Suprapubic skin (tissue), 4 donors: Measurements from ENCODE around the gene CAPN10. TPM values are rescaled to one million over a fixed set of nuclear protein-coding genes. Genes with fewer than 3 reads are reported as not detected.

Experiments
- DNase-seq, 2 donors: peaks; one replicate each; pipeline ENCODE4 v3.0.0-alpha.2; 2019; ENCODE audit warnings: low spot score in 2 of 2
- H3K27ac ChIP-seq: fragments of 200-600 bp; sonication (generic); one replicate; pipeline ENCODE4 v1.5.1; 2019
- H3K27me3 ChIP-seq: fragments of 200-600 bp; sonication (generic); one replicate; pipeline ENCODE4 v1.5.1; 2019
- H3K36me3 ChIP-seq: fragments of 200-600 bp; sonication (generic); one replicate; pipeline ENCODE4 v1.5.1; 2019
- H3K4me1 ChIP-seq: fragments of 200-600 bp; sonication (generic); one replicate; pipeline ENCODE4 v1.5.1; 2019
- H3K4me3 ChIP-seq: fragments of 200-600 bp; sonication (generic); one replicate; pipeline ENCODE4 v1.5.1; 2019; ENCODE audit warnings: mild to moderate bottlenecking
- H3K9me3 ChIP-seq: fragments of 200-600 bp; sonication (generic); one replicate; pipeline ENCODE4 v1.5.1; 2019
- EP300 ChIP-seq: sonication (generic); formaldehyde crosslinking; IDR thresholded peaks from one replicate; pipeline ENCODE4 v1.6.1; 2017; ENCODE audit warnings: antibody characterized with exemption
- POLR2A ChIP-seq, 2 donors: fragments of 450-650 bp; IDR thresholded peaks; one replicate each; pipeline ENCODE4 v1.6.1; 2017; ENCODE audit warnings: antibody characterized with exemption in 2 of 2, mild to moderate bottlenecking in 2 of 2, moderate library complexity in 2 of 2
- POLR2AphosphoS5 ChIP-seq, 3 donors: sonication (generic); formaldehyde crosslinking; IDR thresholded peaks; one replicate each; pipeline ENCODE4 v1.6.1; 2017; ENCODE audit warnings: antibody characterized with exemption in 3 of 3
- WGBS: methylation state at CpG from one replicate; pipeline ENCODE4 v1.1.5; 2018; 5-methylcytosine and 5-hydroxymethylcytosine counted together
- total RNA-seq, 4 donors: library from RNA; depleted of rRNA; stranded (reverse); fragments of >200 nt; gene quantifications; one replicate each; pipeline ENCODE4 v1.1.0, GENCODE V29; 2016
- TF ChIP-seq, protein P1 (sequence below), 2 donors: fragments of 200-600 bp in 1 of 2; fragments of 450-650 bp in 1 of 2; sonication (generic) in 1 of 2; IDR thresholded peaks; one replicate each; pipeline ENCODE4 v1.5.1; 2016 to 2019; ENCODE audit warnings: antibody characterized with exemption in 2 of 2, mild to moderate bottlenecking in 1 of 2, moderate library complexity in 1 of 2

The CAPN10 gene
- total RNA-seq, 4 donors from 2014 or later, result 31.3 to 73.6 (median 37.9) TPM

DNA sequence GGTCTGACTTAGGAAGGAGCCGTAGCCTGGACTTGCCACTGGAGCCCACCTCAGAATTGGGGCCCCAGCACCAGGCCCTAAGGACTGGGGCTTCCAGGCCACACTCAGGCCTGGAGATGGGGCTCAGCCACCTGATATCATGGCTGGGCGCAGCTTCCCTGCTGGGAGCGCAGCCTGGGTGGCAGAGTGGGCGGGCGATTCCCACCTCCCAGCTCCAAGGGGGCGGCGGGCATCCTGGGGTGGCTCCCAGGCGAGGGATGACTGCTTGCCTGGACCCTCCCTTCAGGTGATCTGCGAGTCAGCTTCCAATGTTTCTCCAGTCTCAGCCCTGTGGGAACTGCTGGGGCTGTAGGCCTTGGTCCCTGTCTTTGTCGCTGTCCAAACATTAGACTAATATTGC is 58.8 kb downstream of the CAPN10 start:
- 90% methylated on average over 2 of the region's 10 CpGs for WGBS

DNA sequence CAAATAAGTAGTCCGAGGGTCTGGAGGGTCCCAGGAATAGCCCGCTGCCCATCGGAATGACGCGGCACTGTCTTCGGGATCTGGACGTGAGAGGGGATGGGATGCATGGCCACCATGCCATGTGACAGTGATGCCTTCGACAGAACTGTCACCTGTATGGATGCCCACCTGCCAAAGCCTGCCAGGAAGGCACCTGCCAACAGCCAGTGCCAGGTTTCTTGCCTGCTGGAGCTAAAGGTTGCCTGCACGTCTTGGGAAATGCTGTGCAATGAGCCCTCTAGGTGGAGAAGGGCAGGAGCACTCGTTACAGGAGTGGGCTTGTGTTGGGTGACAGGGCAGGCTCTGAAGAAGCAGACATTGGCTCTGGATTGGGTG is 59.3 kb downstream of the CAPN10 start:
- Histone ChIP-seq H3K36me3 (no peaks in the 10 kb centered on the region), H3K4me3 (no peak overlapping the region), H3K9me3 (no peaks in the 10 kb centered on the region), H3K27ac (no peak overlapping the region), H3K27me3 (peaks cover 85% of the 10 kb centered on the region), H3K4me1 (no peaks in the 10 kb centered on the region)
- peak in 1 of 2 donors; percentile 77 for DNase-seq
- WGBS, result 94% methylated on average over 8 of the region's 10 CpGs
- TF ChIP-seq POLR2AphosphoS5 (IDR thresholded peaks at IDR 0.05) (no peak), EP300 (no peak), POLR2A (IDR thresholded peaks at IDR 0.05) (no peak)
- TF ChIP-seq, protein P1, sequence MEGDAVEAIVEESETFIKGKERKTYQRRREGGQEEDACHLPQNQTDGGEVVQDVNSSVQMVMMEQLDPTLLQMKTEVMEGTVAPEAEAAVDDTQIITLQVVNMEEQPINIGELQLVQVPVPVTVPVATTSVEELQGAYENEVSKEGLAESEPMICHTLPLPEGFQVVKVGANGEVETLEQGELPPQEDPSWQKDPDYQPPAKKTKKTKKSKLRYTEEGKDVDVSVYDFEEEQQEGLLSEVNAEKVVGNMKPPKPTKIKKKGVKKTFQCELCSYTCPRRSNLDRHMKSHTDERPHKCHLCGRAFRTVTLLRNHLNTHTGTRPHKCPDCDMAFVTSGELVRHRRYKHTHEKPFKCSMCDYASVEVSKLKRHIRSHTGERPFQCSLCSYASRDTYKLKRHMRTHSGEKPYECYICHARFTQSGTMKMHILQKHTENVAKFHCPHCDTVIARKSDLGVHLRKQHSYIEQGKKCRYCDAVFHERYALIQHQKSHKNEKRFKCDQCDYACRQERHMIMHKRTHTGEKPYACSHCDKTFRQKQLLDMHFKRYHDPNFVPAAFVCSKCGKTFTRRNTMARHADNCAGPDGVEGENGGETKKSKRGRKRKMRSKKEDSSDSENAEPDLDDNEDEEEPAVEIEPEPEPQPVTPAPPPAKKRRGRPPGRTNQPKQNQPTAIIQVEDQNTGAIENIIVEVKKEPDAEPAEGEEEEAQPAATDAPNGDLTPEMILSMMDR (IDR thresholded peaks at IDR 0.05), result no peak

More for the DNA sequence above, 58.8 kb downstream of the CAPN10 start:
- Histone ChIP-seq H3K27ac (no peak overlapping the region), H3K4me3 (no peak overlapping the region), H3K4me1 (no peaks in the 10 kb centered on the region), H3K9me3 (no peaks in the 10 kb centered on the region), H3K36me3 (no peaks in the 10 kb centered on the region), H3K27me3 (peaks cover 82% of the 10 kb centered on the region)
- DNase-seq, result no peak
- TF ChIP-seq POLR2A (IDR thresholded peaks at IDR 0.05) (no peak), POLR2AphosphoS5 (IDR thresholded peaks at IDR 0.05) (no peak), EP300 (no peak)
- TF ChIP-seq, protein P1 (IDR thresholded peaks at IDR 0.05), result no peak

DNA sequence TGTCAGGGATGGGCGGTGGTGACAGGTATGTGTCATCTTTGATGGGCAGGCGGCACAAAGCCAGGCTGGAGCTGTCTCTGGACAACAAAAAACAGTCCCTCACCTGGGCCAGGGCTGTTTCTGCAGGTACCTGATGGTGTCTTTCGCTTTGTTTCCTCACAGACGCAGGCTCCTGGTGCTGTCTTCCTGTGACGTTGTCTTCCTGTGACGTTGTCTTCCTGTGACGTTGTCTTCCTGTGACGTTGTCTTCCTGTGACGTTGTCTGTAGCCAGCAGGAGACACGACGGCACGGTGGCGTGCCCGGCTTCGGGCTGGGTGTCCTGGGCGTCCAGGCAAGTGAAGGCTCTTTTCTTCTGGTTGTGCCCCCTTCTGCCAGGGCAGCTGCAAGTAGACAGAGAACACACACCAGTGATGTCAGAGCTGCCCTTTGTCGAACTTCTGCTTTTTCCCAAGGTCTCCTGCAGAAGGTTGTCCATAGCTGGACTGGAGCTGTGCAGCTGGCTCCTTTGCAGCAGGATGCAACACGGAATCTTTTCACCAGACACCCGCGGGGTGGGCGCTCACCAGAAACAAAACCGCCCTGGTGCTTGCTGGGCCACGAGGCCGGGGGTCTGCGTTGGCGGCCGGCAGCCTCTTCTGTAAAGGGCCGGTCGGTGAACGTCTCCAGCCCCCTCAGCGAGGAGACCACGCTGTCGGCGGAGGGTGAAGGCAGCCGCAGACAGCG is 59.8 kb downstream of the CAPN10 start:
- Histone ChIP-seq H3K4me1 (no peaks in the 10 kb centered on the region), H3K27me3 (peaks cover 91% of the 10 kb centered on the region), H3K36me3 (no peaks in the 10 kb centered on the region), H3K9me3 (no peaks in the 10 kb centered on the region), H3K27ac (no peak overlapping the region), H3K4me3 (no peak overlapping the region)
- peak in 1 of 2 donors; percentile 67 for DNase-seq
- WGBS, result 85% methylated on average over 22 of the region's 36 CpGs
- no peak for TF ChIP-seq EP300
- TF ChIP-seq POLR2A (IDR thresholded peaks at IDR 0.05), result no peak
- TF ChIP-seq, protein P1 (IDR thresholded peaks at IDR 0.05), result no peak
- no peak for TF ChIP-seq POLR2AphosphoS5 (IDR thresholded peaks at IDR 0.05)

DNA sequence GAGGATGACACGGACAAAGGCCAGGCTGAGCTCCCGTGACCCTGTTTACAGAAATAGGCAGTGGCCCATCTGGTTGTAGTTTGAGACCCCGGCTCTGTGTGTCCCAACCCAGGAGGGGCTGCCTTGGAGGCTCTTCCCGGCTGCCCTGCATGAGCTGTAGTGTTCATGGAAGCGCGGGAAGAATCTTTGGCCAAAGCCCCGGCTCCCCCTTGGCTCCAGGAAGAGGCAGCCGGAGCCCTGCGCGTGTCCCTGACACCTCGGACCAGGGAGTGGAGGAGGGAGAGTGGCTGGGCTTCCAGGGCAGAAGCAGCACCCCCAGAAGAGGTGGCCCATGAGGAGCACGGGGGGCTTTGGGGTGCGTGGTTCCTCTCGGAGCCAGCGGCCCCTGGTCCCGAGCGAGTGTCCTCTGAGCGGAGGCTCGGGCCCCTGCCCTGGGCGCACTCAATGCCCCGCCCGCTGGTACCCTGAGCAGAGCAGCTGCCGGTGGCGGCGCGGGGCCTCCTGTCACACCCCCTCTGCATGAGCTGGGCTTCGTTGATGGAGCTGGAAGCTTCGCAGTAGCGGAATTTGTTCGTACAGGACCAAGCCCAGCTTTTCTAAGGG is 60.5 kb downstream of the CAPN10 start:
- Histone ChIP-seq H3K4me1 (no peaks in the 10 kb centered on the region), H3K4me3 (no peak overlapping the region), H3K27me3 (peaks cover 94% of the 10 kb centered on the region), H3K9me3 (no peaks in the 10 kb centered on the region), H3K27ac (no peak overlapping the region), H3K36me3 (no peaks in the 10 kb centered on the region)
- 69% methylated on average over 6 of the region's 30 CpGs for WGBS
- no peak for TF ChIP-seq POLR2A (IDR thresholded peaks at IDR 0.05)
- TF ChIP-seq, protein P1 (IDR thresholded peaks at IDR 0.05), result no peak
- no peak for TF ChIP-seq POLR2AphosphoS5 (IDR thresholded peaks at IDR 0.05)
- TF ChIP-seq EP300, result no peak
- DNase-seq, result peak in 1 of 2 donors; percentile 63

DNA sequence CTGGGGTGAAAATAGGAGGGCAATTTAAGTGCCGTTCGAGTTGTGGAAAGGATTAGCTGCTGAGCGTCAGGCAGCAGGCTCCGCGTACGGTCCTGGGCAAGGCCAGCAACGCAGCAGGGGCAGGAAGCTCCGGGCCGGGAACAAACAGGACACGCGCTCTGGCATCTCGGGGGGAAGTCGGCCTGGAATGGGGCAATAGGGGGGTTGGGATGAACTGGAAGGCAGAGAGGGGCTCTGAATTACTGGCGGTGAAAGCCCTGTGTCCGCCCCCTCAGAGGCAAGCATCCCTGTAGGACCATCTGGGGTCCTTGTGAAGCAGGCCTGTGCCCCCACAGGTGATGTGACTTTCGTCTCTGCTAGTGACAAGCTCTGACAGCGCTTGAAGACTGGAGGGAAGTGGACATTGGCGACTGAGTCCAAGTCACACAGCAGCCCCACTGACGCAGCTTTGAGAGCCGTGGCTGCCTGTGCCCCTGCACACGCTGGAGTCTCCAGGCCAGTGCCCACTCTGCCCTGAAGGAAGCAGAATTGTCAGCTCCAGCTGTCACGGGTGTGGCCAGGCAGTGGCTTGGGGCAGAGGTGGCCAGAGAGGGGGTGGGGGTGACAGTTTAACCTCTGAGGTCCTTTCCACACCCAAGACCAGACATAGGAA is 61.1 kb downstream of the CAPN10 start:
- Histone ChIP-seq H3K9me3 (no peaks in the 10 kb centered on the region), H3K27me3 (peaks cover 92% of the 10 kb centered on the region), H3K36me3 (no peaks in the 10 kb centered on the region), H3K27ac (no peak overlapping the region), H3K4me1 (no peaks in the 10 kb centered on the region), H3K4me3 (no peak overlapping the region)
- WGBS, result 70% methylated on average over 19 of the region's 22 CpGs
- peak in 1 of 2 donors; percentile 58 for DNase-seq
- TF ChIP-seq POLR2A (IDR thresholded peaks at IDR 0.05) (no peak), POLR2AphosphoS5 (IDR thresholded peaks at IDR 0.05) (no peak), EP300 (no peak)
- TF ChIP-seq, protein P1 (IDR thresholded peaks at IDR 0.05), result no peak
